Activated naive CD8-positive, alpha-beta T cell treated with anti-CD3 and anti-CD28 coated beads, Interleukin-2, amount 50 U/mL, for 16 hours (primary cell): ENCODE results near the gene GPR162.
A peak's percentile ranks its signal among the peaks of the same experiment; 100 is the strongest.

ENCODE experiments used
- DNase-seq: peaks from one replicate; pipeline ENCODE4 v3.0.0-alpha.2; 2020; ENCODE audit warnings: low read depth, low spot score

Gene GPR162

DNA sequence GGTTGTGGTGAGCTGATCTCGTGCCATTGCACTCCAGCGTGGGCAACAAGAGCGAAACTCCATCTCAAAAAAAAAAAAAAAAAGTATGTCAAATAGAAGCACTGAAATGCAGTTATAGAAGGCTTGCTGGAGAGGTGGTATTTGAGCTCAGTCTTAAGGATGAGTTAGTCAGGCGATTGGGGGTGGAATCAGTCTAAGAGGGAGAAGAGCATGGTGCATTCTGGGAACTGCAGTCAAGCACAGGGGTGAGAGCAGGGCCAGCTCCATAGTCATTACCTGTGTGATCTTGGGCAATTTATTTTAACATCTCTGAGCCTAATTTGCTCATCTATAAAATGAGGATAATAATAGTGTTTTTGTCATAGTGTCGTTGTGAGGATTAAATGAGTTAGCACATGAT, 13.3 kb downstream of the GPR162 start:
- DNase-seq, result no peak

DNA sequence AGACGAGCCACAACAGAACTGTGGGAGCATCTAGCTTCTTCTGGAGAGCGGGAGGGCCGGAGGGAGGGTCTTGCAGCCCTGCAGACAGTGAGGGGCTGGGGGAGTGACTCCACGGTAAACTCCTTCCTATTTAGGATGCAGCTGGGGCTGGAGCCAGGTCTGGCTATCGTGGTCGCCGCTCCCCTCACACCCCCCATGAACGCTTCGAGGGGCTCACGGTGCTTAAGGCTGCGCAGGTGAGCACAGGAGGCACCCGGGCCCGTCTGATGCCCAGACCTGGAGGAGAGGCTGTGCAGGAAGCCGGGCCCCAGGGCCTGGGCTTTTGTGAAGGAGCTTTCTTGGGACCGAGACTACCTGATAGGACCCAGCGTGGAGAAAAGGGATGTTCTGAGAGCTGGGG, 15.2 kb downstream of the GPR162 start:
- no peak for DNase-seq

DNA sequence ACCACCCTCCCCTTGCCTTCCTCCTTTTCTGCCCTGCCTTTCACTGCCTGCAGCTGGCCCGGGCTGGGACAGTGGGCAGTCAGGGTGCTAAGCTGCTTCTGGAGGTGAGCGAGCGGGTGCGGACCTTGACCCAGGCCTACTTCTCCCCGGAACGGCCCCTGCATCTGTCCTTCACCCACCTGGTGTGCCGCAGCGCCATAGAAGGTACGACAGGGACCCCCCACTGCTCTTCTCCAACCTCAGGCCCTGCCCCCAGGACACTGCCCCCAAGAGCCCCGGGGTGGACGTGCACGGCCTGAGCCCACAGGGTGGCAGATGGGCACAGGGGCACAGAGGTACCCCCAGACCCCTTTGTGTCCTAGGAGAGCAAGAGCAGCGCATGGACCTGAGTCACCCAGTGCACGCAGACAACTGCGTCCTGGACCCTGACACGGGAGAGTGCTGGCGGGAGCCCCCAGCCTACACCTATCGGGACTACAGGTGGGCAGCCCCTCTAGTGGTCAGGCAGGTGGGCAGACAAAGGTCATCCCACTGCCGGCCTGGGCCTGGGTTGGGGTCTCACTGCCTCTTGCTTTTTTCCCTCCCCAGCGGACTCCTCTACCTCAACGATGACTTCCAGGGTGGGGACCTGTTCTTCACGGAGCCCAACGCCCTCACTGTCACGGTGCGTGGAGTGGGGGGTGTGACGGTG, 15.9 kb downstream of the GPR162 start:
- DNase-seq, result no peak

DNA sequence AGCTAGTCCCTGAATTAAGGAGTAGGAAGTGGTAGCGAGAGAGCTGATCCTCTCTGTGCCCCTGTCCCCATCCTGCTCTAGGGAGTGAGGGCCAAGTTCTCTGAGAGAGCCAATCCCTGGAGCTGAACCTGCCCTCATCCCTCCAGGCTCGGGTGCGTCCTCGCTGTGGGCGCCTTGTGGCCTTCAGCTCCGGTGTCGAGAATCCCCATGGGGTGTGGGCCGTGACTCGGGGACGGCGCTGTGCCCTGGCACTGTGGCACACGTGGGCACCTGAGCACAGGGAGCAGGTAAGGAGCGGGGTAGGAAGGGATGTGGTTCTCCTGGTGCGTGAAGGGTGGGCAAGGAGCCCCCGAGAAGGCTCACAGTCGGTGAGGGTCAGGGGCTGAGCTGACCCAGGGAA, 17.2 kb downstream of the GPR162 start:
- DNase-seq, result no peak

DNA sequence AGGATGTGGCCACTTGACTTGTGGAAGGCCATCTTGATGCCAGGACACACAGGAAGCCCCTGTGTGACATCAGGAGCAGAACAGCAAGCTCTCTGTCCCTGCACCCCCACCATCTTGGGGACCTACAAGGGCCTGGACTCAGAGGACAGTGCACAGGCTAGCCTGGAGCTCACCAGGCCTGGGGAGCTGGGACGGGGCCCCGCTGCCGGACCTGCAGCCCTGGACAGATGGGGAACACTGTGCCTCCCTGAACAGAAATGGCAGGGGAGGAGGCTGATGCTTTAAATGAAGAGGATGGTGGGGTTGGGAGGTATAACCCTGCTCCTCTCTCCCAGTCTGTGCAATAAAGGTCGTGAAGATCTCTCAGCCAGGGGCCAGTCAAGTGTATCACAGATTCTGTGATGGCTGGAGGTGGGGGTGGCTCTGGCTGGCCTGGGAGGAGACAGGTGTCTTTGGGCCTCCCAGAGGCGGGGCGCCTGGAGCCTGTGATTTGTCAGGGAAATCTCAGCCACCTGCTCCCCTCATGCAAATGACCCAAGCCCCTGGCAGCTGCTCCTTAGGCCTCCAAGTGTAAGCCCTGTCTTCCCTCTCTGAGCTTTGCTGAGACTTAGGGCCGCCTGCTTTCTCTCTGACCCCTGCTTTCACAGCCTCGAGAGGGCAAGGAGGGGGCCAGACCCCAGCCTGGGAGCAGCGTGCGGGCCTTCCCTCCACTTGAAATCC, 18.0 kb downstream of the GPR162 start:
- DNase-seq, result no peak

DNA sequence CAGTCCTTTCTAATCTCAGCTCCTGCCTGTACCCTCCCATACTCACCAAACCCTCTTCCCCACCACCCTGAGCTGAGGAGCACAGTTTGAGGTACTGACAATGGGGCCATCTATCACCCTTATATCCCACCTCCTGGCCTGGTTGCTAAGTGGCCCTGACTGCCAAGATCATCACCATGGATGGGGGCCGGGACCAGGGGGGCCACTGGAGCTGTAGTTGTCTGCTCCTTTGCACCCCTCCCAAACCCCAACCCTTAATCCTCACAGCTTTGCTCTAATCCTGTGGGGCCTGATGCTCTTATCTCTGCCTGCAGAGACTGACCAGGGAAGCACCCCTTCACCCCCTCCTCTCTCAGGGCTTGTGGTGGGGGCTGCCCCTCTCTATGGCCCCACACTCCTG, 18.7 kb downstream of the GPR162 start:
- no peak for DNase-seq

DNA sequence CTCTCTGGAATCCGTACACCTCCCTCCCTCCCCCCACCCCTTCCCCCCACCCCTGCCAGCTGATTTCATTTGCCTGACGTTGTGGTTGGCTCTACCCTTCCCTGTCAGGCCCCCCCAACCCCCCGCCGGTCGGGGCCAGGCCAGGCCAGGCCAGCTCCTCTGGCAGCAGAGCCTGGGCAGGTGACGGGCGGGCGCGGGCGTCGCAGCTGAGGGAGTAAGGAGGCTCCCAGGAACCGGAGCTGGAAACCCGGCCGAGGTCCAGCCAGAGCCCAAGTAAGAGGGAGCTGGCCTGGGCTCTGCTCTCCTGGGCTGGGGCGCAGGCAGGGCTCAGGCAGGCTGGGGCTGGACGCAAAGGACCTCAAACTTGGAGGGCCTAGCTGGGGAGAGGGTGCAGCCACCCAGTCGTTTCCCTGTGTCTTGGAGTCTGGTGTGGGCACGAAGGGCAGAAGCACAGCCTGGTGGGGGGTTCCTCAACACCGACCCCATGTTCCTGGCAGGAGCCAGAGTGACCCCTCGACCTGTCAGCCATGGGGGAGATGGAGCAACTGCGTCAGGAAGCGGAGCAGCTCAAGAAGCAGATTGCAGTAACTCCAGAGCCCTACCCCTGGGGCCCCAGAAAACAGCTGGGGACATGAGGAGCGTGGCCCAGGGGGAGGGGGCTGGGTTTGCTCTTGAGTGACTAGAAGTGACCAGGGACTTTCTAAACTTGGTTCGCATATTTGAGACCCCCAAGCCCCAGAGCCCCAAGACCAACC, 19.3 kb downstream of the GPR162 start, which contains the start of gene GNB3:
Gene GNB3, plus strand, starts transcription at position 165 of the 755 bp plus-strand sequence. Its CDS starts 363 bp downstream, at position 528.
- DNase-seq, result no peak

DNA sequence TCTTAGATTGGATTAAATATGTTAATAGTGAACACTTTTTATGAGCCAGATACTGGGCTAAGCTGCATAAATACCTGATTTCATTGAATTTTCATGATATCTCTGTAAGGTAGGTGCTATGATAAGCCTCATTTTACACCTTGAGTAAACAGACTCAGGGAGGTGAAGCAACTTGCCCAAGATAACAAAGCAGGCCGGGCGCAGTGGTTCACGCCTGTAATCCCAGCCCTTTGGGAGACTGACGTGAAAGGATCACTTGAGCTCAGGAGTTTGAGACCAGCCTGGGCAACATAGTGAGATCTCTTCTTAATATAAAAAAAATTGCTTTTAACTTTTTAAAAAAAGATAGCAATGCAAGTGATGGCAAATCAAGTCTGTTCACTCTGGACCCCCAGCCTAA, 20.5 kb downstream of the GPR162 start:
- DNase-seq, result no peak

DNA sequence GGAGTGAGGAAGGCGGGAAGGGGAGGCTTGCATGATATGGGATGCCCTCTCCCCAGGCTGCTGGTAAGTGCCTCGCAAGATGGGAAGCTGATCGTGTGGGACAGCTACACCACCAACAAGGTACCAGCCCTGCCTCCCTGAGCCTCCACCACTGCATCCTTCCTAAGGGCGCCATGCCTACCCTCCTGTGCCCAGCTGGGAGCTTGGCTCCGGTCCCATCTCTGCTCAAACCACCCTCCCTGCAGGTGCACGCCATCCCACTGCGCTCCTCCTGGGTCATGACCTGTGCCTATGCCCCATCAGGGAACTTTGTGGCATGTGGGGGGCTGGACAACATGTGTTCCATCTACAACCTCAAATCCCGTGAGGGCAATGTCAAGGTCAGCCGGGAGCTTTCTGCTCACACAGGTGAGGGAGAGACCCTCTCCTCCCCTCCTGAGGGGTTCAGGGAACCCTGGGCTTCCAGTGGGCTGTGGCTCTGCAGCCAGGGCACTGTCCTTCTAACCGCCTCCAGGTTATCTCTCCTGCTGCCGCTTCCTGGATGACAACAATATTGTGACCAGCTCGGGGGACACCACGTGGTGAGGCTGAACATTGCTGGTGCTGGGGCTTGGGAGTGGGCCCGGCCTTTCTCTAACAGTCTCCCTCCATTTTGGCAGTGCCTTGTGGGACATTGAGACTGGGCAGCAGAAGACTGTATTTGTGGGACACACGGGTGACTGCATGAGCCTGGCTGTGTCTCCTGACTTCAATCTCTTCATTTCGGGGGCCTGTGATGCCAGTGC, 21.7 kb downstream of the GPR162 start:
- no peak for DNase-seq

DNA sequence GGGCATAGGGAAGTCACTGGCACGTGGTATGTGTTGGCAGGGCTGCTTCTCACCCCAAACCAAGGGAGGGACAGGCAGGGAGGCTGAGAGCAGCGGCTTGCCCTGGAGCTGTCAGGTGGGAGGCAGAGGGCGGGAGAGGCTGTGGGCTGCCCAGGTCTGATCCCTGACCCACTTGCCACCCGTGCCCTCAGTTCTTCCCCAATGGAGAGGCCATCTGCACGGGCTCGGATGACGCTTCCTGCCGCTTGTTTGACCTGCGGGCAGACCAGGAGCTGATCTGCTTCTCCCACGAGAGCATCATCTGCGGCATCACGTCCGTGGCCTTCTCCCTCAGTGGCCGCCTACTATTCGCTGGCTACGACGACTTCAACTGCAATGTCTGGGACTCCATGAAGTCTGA, 23.8 kb downstream of the GPR162 start:
- no peak for DNase-seq

DNA sequence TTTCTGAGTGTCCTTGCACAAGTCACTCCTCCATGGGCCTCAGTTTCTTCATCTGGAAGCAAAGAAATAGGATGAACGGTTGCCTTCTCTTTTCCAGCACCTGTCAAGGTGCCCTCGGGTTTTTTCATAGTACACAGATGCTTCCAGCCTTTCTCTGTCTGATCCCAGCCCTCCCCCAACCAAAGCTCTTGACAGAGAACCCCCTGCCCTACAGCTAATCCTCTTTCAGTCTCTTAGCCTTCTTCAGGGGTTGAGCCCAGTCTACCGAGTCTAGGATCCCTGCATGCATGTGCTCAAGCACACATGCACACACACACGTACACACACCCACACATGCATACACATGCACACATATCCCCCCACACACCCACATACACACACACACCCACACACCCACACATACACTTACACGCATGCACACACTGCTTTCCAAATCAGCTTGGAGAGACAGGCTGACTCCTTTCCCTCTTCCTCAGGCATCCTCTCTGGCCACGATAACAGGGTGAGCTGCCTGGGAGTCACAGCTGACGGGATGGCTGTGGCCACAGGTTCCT, 24.8 kb downstream of the GPR162 start:
- DNase-seq, result no peak

DNA sequence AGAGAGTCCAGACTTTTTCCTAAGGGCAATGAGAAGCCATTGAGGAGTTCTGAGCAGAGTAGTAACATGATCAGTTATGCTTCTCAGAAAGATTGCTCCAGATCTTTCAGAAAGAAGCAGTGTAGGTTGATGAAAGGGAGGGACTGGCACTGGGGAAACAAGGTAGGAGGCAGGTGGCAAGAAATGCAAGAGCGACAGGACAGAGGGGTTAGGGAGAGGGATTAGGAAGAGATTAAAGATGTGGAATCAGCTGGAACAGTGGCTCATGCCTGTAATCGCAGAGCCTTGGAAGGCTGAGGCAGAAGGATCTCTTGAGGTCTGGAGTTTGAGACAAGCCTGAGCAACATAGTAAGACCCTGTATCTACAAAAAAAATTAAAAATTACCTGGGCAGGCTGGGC, 26.1 kb downstream of the GPR162 start:
- DNase-seq, result no peak

DNA sequence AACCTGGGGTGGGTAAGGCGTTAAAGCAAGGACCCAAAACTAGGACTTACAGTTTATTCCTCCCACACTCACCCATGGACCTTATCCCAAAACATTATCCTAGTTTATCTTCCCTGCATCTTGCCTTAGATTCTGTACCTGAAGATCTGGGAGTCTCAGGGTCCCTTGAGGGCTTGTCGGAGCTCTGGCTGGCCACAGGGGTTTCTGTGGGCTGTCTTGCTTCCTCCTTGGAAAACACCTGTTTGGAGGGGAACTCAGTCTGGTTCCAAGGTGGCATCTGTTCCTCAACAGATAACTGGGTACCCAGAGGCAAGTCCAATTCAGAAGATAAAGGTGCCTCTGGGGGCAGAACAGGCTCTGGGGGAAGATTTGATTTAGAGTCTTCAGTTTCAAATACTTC, 27.8 kb downstream of the GPR162 start:
- no peak for DNase-seq

DNA sequence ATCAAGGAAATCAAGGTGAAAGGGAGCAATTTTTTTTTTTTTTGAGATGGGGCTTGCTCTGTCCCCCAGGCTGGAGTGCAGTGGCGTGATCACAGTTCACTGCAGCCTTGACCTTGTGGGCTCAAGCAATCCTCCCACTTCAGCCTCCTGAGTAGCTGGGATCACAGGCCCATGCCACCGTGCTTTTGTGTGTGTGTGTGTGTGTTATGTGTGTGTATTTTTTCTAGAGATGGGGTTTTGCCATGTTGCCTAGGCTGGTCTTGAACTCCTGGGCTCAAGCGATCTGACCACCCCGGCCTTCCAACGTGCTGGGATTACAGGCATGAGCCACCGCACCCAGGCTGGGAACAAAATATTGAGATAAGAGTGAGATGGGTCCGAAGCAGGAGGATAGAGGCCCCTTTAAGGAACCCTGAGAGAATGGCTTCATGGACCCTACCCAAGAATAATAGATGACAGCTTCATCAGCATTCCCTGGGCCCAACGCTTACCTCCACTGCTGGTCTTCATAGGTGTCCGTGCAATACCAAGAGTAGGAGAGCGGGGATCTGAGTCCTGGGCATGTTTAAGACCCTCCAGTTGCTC, 28.4 kb downstream of the GPR162 start:
- DNase-seq, result no peak

DNA sequence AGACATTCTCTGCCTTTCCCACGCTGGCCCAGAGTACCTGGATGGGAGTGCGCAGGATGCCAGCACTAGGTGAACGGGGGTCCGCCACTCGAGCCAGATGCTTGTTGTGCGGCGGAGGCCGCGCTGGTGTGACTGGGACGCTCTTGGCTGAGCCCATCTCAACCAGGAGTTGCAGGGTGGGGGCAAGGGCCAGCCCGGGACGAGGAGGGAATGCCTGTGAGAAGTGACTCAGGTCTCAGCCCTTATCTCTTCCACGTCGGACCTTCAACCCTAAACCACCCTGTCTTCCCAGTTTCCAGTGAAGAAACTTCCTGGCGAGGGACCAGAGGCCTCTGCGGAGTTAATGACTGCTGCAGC, 29.2 kb downstream of the GPR162 start:
- DNase-seq, result no peak

DNA sequence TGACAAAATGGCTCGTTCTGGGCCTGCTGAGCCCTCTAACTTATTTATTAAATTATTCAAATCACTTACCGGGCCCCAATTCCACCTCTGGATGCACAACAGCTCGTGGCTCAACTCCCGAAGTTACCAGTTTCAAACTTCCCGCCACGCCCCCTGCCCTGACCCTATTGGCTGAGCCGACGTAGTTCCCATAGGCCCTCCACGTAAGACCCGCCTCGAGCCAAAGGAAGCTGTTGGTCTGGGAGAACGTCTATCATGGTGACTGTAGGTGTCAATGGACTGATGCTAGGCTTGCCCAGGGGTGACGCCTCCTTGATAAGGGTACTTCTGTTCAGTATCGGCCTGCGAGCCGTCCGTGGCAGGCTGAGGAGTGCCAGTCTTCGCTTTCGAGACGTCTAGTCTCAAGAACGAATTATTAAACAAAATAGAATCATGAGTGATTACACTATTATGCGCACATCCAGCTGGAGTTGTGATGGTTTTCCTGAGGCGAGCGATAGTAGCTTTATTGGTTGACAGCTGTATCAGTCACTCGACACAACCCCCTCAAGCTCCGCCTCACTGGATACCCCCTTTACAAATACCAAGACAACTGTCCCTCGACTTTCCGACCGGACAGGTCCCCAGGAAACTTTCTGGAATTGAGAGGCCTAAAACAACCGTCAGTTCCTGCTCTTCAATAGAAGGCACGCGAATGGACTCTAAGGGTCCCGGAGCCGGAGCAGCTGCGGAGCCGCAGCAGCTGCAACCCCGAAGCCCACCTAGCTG, 29.7 kb downstream of the GPR162 start, which contains the start of gene CDCA3:
Gene CDCA3, minus strand, starts transcription at position 134 of the 768 bp plus-strand sequence. CDS start 334 bp downstream, outside the sequence.
- peak; percentile 77 for DNase-seq

DNA sequence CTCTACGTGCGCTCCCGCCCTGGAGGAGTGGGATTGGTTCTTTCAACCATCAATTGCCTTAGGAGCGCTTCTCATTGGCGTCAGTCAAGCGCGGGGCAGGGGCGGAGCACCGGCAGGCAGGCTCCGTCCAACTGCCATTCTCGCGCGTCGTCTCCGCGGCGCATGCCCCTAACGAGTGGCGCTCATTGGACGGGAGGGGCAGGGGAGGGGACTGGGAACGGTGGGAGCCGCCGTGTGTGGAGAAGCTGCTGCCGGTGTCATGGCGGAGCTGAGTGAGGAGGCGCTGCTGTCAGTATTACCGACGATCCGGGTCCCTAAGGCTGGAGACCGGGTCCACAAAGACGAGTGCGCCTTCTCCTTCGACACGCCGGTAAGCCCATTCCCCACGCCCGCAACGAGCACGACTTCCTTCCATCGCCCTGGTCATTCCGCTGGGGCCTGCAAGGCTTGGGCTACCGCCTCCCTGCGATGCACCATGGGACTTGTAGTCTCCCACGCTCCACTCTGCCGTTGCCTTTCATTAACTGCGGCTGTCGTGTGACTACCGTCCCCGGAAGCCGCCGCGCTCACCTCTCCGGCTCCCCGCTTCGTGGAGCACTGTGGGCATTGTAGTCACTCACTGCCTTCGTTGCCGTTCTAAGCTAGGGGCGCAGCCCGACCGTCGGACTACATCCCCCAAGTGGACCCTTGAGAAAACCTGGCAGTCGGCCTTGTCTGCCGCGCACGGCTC, 30.5 kb downstream of the GPR162 start, which contains the start of gene USP5:
Gene USP5, plus strand, starts transcription at position 230 of the 730 bp plus-strand sequence. Its CDS starts 30 bp downstream, at position 260.
- peak; percentile 93 for DNase-seq

DNA sequence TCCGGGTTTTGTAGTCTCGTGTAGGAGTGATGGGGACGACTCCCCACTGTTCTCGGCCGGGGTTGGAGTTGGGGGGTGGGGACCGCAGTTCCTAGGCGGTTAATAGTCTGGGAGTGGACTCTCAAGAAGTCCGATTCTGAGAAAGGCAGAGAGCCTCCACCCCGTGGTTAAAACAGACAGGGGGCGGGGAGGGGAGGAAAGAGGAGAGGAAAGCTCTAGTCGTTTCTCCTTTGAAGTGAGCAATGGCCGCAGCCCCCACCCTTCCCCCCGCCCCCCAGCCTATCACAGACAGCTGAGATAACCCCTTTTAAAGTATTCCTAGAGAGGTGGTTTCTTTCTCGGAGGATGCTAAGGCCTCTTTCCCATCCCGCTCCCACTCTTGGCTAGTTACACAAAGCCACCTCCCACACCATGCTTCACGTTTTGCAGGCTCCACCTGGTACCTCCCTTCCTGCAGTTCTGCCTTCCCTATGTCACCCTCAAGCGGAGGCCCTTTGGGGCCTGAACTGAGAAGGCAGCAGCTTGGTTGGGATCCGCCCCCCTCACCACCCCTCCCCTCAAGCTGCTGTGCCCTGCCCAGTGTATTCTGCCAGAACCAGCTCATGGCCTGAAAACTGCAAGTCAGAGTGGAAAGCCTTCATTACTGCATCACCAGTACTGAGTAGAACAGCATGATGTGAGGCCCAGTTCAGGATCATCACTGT, 31.2 kb downstream of the GPR162 start:
- peak; percentile 37 for DNase-seq

DNA sequence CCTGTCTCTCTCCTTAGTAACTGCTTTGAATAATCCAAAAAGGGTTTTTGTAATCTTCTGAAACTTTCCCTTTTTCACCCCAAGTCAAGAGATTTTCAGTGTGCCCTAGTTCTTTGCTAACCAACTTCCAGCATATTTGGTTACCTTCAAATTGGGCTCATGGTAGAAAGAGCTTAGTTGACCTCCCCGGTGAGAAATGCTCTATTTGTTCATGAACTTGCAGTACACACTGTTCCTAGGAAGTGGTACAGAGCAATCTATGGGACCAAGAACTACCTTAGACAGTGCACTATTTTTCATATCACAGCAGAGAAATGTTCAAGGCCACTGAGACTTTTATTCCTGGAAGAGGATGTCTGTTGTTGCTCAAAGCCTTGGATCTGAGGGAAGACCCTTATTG, 32.0 kb downstream of the GPR162 start:
- DNase-seq, result no peak
